Left ventricle myocardium inferior (tissue), 1 donor: ENCODE results near the gene HSPA4. TPM values are rescaled to one million over a fixed set of nuclear protein-coding genes. Genes with fewer than 3 reads are reported as not detected.

Experiments used
- DNase-seq: peaks from one replicate; pipeline ENCODE4 v3.0.0-alpha.2; 2020
- H3K27ac ChIP-seq: fragments of 200-600 bp; replicated peaks from 2 replicates; pipeline ENCODE4 v1.8.0; 2021
- H3K27me3 ChIP-seq: fragments of 200-600 bp; 2 replicates; pipeline ENCODE4 v1.8.0; 2021; ENCODE audit warnings: low read depth
- H3K36me3 ChIP-seq: fragments of 200-600 bp; 2 replicates; pipeline ENCODE4 v1.8.0; 2021
- H3K4me1 ChIP-seq: fragments of 200-600 bp; 2 replicates; pipeline ENCODE4 v1.8.0; 2021
- H3K4me3 ChIP-seq: fragments of 200-600 bp; 2 replicates; pipeline ENCODE4 v1.8.0; 2021; ENCODE audit warnings: mild to moderate bottlenecking, moderate library complexity
- H3K9me3 ChIP-seq: fragments of 200-600 bp; replicated peaks from 2 replicates; pipeline ENCODE4 v1.8.0; 2021
- intact Hi-C: fragments of 100-400 bp; cut with micrococcal nuclease; formaldehyde crosslinking; loops from one replicate; pipeline ENCODE4 v1.11.0; 2022
- total RNA-seq: library from RNA; stranded (reverse); fragmentation: NEBNext Ultra II Directional; extraction: Animal tissue kit (Norgen Biotek cat#: 25700); gene quantifications from one replicate; pipeline ENCODE4 v1.2.1, GENCODE V29; 2021
- TF ChIP-seq, protein P1 (sequence below): fragments of 200-600 bp; IDR thresholded peaks from 2 replicates; pipeline ENCODE4 v1.8.0; 2021; ENCODE audit warnings: antibody characterized with exemption, mild to moderate bottlenecking, borderline replicate concordance
- donor health status: DM: no; HTN: yes; CAD: no; lungs with severe emphysema.

HSPA4 gene
- total RNA-seq, 1 donor from 2014 or later = 80.2 TPM

GRCh38 chr5:133140311-133140710, 88.5 kb downstream of the HSPA4 start:
- H3K4me3 ChIP-seq = no peak overlapping the region
- TF ChIP-seq, protein P1, sequence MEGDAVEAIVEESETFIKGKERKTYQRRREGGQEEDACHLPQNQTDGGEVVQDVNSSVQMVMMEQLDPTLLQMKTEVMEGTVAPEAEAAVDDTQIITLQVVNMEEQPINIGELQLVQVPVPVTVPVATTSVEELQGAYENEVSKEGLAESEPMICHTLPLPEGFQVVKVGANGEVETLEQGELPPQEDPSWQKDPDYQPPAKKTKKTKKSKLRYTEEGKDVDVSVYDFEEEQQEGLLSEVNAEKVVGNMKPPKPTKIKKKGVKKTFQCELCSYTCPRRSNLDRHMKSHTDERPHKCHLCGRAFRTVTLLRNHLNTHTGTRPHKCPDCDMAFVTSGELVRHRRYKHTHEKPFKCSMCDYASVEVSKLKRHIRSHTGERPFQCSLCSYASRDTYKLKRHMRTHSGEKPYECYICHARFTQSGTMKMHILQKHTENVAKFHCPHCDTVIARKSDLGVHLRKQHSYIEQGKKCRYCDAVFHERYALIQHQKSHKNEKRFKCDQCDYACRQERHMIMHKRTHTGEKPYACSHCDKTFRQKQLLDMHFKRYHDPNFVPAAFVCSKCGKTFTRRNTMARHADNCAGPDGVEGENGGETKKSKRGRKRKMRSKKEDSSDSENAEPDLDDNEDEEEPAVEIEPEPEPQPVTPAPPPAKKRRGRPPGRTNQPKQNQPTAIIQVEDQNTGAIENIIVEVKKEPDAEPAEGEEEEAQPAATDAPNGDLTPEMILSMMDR = no peak
- no peaks in the 10 kb centered on the region for H3K9me3 ChIP-seq
- H3K27me3 ChIP-seq = peaks cover 43% of the 10 kb centered on the region
- no peaks in the 10 kb centered on the region for H3K4me1 ChIP-seq
- H3K27ac ChIP-seq = no peak overlapping the region
- intact Hi-C loops = no loop called here
- DNase-seq = no peak
- no peaks in the 10 kb centered on the region for H3K36me3 ChIP-seq

DNA sequence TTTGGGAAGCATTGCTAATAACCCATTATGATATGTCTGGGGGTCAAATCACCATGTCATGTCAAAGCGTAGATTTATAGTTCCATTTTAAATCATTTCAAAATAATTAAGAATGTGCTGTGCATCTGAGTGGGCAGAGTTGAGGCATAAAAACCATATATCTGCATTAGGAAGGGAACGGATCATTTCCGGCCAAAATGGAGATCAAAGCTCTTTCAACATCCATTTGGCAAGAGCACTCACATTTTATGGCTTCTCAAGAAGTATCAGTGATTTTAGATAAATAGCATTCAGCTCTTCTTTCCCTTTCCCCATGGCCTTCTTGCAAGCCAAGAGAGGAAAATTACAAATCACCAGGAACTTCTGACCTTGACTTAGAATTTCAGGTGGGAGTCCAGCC, 89.9 kb downstream of the HSPA4 start:
- intact Hi-C loops = no loop called here
- no peak overlapping the region for H3K4me3 ChIP-seq

DNA sequence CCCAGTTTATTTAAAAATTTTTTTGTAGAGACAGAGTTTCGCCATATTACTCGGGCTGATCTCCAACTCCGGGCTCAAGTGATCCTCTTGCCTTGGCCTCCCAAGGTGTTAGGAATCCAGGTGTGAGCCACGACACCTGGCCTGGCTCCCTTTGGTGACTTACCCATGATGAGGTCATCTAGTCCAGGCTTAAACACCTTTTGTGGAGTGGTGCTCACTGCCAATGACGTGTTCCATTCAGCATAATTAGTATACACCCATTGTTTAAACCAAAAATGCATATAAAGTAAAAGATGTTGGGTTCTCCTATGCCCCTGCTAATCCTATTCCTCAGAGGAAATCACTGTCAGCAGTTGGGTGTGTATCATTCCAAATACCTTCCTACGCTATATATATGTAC, 91.0 kb downstream of the HSPA4 start:
- TF ChIP-seq, protein P1 = no peak
- Histone ChIP-seq H3K27ac (no peak overlapping the region), H3K36me3 (no peaks in the 10 kb centered on the region), H3K4me1 (no peaks in the 10 kb centered on the region), H3K9me3 (no peaks in the 10 kb centered on the region), H3K27me3 (peaks cover 43% of the 10 kb centered on the region), H3K4me3 (no peak overlapping the region)
- DNase-seq = no peak
- intact Hi-C loops = no loop called here

More for the DNA sequence above, 89.9 kb downstream of the HSPA4 start:
- no peak for DNase-seq
- Histone ChIP-seq H3K4me1 (no peaks in the 10 kb centered on the region), H3K9me3 (no peaks in the 10 kb centered on the region), H3K27me3 (peaks cover 43% of the 10 kb centered on the region), H3K36me3 (no peaks in the 10 kb centered on the region), H3K27ac (no peak overlapping the region)
- TF ChIP-seq, protein P1 = no peak

GRCh38 chr5:133144245-133144981, 92.6 kb downstream of the HSPA4 start:
- Histone ChIP-seq H3K27ac (no peak overlapping the region), H3K27me3 (peaks cover 41% of the 10 kb centered on the region), H3K4me3 (no peak overlapping the region), H3K36me3 (no peaks in the 10 kb centered on the region), H3K4me1 (no peaks in the 10 kb centered on the region), H3K9me3 (no peaks in the 10 kb centered on the region)
- intact Hi-C loops = no loop called here
- TF ChIP-seq, protein P1 = no peak
- DNase-seq = no peak

GRCh38 chr5:133145436-133146170, 93.8 kb downstream of the HSPA4 start:
- no peaks in the 10 kb centered on the region for H3K36me3 ChIP-seq
- TF ChIP-seq, protein P1 = no peak
- no peak overlapping the region for H3K4me3 ChIP-seq
- H3K4me1 ChIP-seq = no peaks in the 10 kb centered on the region
- H3K27me3 ChIP-seq = peaks cover 31% of the 10 kb centered on the region
- H3K27ac ChIP-seq = no peak overlapping the region
- intact Hi-C loops = no loop called here
- DNase-seq = no peak
- H3K9me3 ChIP-seq = no peaks in the 10 kb centered on the region
